Fibroblast of lung (primary cell): Measurements from ENCODE around the gene RAB43.

Source experiments
- CTCF ChIP-seq, 2 donors: IDR thresholded peaks in 1 of 2; conservative IDR thresholded peaks in 1 of 2; 1 replicate in 1 of 2; 2 replicates in 1 of 2; pipeline ENCODE4 v1.5.1; 2011 to 2012; ENCODE audit warnings: low read length in 2 of 2, control low read depth in 1 of 2, inconsistent platforms in 1 of 2, low read depth in 1 of 2, mild to moderate bottlenecking in 1 of 2
- EZH2 ChIP-seq: IDR thresholded peaks from 2 replicates; pipeline ENCODE4 v1.5.1; 2012; ENCODE audit warnings: low read length, control low read depth, mild to moderate bottlenecking; ENCODE audit errors: missing control alignments

DNA sequence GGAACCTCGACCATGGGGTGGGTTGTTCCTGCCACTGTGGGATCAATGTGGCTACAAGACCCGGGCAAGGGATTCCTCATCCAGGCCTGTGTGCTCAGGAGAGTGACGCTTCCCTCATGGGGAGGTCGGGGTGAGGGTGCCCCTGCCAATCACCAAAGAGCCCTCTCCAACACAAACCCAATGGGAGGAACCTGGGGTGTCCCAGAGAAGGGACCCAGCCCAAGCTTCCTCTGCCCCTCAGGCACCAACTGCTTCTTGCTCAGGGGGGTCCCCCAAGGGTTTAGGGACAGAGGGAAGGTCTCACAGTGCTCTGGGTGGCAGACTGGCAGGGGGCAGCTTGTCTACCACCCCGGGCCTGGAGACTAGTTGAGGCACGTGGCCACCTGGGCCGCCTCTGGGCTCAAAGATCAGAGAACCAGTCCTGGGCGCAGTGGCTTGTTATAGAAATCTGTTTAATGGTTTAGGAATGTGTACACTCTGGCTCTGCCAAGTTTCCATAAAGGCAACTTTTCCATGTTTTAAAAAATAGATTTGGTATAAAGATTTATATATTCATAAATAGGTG lies 34.4 kb downstream of the RAB43 start:
- no peak for TF ChIP-seq CTCF (conservative IDR thresholded peaks at IDR 0.05 in 1 of 2, IDR thresholded peaks at IDR 0.05 in 1 of 2; ENCODE audit: low read depth in 1 of 2, low read length in 2 of 2)
- TF ChIP-seq EZH2, result no peak
